GM18873 (cell line): ENCODE results near the gene NRDE2.
A peak's percentile ranks its signal among the peaks of the same experiment; 100 is the strongest.

Source experiments
- ATAC-seq: cut with Tn5 transposase; IDR thresholded peaks from one replicate; pipeline ENCODE4 v1.9.1; 2021; ENCODE audit warnings: mild to moderate bottlenecking, moderate library complexity, moderate number of reproducible peaks; ENCODE audit not compliant: unreplicated experiment, low FRiP score

The NRDE2 gene

GRCh38 chr14:90297876-90298629, 33.7 kb downstream of the NRDE2 start:
- no peak for ATAC-seq

- no peak for ATAC-seq
Measured at GRCh38 chr14:90296641-90297040, 35.1 kb downstream of the NRDE2 start.

GRCh38 chr14:90295870-90296516, 35.7 kb downstream of the NRDE2 start:
- no peak for ATAC-seq

- no peak for ATAC-seq
Measured at GRCh38 chr14:90294872-90295271, 36.9 kb downstream of the NRDE2 start.

GRCh38 chr14:90293766-90294730, 37.7 kb downstream of the NRDE2 start:
- ATAC-seq, result no peak

GRCh38 chr14:90291699-90292098, 40.0 kb downstream of the NRDE2 start:
- ATAC-seq, result no peak

- no peak for ATAC-seq
Measured at GRCh38 chr14:90290337-90291011, 41.3 kb downstream of the NRDE2 start.

- peak; percentile 93 for ATAC-seq
Measured at GRCh38 chr14:90288651-90289355, 42.9 kb downstream of the NRDE2 start.

GRCh38 chr14:90287791-90288190, 44.0 kb downstream of the NRDE2 start:
- ATAC-seq, result no peak

- ATAC-seq, result no peak
Measured at GRCh38 chr14:90281756-90282155, 50.0 kb downstream of the NRDE2 start.

GRCh38 chr14:90281261-90281660, 50.5 kb downstream of the NRDE2 start:
- ATAC-seq, result no peak

GRCh38 chr14:90280096-90280495, 51.6 kb downstream of the NRDE2 start:
- ATAC-seq, result no peak

GRCh38 chr14:90278199-90279175, 53.3 kb downstream of the NRDE2 start:
- no peak for ATAC-seq

GRCh38 chr14:90277581-90278198, 54.1 kb downstream of the NRDE2 start:
- ATAC-seq, result no peak

GRCh38 chr14:90276646-90277367, 54.9 kb downstream of the NRDE2 start:
- no peak for ATAC-seq

- no peak for ATAC-seq
Measured at GRCh38 chr14:90275820-90276219, 55.9 kb downstream of the NRDE2 start.

- no peak for ATAC-seq
Measured at GRCh38 chr14:90275458-90275814, 56.3 kb downstream of the NRDE2 start.
